CD4-positive, alpha-beta T cell treated with Interleukin-4 for 4 hours (primary cell): Measurements from ENCODE around the gene SLC22A4.

Experiments
- DNase-seq: peaks from one replicate; pipeline ENCODE4 v3.0.0-alpha.2; 2020

Gene SLC22A4

GRCh38 chr5:132262882-132263547, 31.2 kb upstream of the SLC22A4 start:
- no peak for DNase-seq

GRCh38 chr5:132263548-132264261, 30.5 kb upstream of the SLC22A4 start:
- DNase-seq, result no peak

GRCh38 chr5:132264546-132265335, 29.5 kb upstream of the SLC22A4 start:
- no peak for DNase-seq

GRCh38 chr5:132265336-132266030, 28.7 kb upstream of the SLC22A4 start:
- DNase-seq, result no peak

- DNase-seq, result no peak
Observed at GRCh38 chr5:132266031-132266835, 28.0 kb upstream of the SLC22A4 start.

- DNase-seq, result no peak
Observed at GRCh38 chr5:132266836-132267160, 27.4 kb upstream of the SLC22A4 start.

- DNase-seq, result no peak
Observed at GRCh38 chr5:132267166-132267739, 26.9 kb upstream of the SLC22A4 start.

- no peak for DNase-seq
Observed at GRCh38 chr5:132267931-132268768, 26.0 kb upstream of the SLC22A4 start.

- DNase-seq, result no peak
Observed at GRCh38 chr5:132268769-132269551, 25.2 kb upstream of the SLC22A4 start.

GRCh38 chr5:132269635-132270334, 24.4 kb upstream of the SLC22A4 start:
- no peak for DNase-seq

- no peak for DNase-seq
Observed at GRCh38 chr5:132270335-132270665, 23.9 kb upstream of the SLC22A4 start.

- DNase-seq, result no peak
Observed at GRCh38 chr5:132270706-132271105, 23.5 kb upstream of the SLC22A4 start.

GRCh38 chr5:132271251-132272246, 22.6 kb upstream of the SLC22A4 start:
- DNase-seq, result no peak

GRCh38 chr5:132272311-132273210, 21.6 kb upstream of the SLC22A4 start:
- peak; percentile 54 for DNase-seq

GRCh38 chr5:132273631-132274030, 20.6 kb upstream of the SLC22A4 start:
- no peak for DNase-seq

- no peak for DNase-seq
Observed at GRCh38 chr5:132274050-132274792, 20.0 kb upstream of the SLC22A4 start.
